Subcutaneous preadipocyte (primary cell): ENCODE measurements around the gene GZMB. TPM values are rescaled to one million over a fixed set of nuclear protein-coding genes. Genes with fewer than 3 reads are reported as not detected.

Experiments
- total RNA-seq: library from RNA; depleted of rRNA; stranded (reverse); fragments of >200 nt; gene quantifications from 2 replicates; pipeline ENCODE4 v1.2.3, GENCODE V29; 2012

The GZMB gene, protein sequence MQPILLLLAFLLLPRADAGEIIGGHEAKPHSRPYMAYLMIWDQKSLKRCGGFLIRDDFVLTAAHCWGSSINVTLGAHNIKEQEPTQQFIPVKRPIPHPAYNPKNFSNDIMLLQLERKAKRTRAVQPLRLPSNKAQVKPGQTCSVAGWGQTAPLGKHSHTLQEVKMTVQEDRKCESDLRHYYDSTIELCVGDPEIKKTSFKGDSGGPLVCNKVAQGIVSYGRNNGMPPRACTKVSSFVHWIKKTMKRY
- not detected in 2 replicates for total RNA-seq

DNA sequence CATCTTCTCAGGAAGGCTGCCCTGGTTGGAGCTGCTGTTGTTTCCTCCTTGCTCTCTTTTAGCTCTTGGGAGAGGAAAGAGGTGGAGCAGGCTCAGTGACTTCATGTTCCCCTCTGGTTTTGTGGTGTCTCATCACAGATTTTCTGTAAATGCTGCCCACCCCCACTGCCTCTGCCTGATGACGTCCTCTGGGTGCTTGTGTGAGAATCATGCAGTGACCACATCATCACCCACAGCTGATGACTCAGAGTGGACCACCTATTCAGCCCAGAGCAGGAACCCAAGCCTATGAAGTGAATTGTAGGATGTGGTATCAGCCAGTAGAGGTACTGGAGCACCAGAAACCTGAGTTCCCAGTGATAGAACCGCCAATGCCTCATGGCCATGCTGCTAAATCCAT lies at the start of gene GZMB:
Gene GZMB, minus strand, starts transcription at position 33 of the 400 bp plus-strand sequence. Its CDS starts 30 bp downstream, at position 3.

DNA sequence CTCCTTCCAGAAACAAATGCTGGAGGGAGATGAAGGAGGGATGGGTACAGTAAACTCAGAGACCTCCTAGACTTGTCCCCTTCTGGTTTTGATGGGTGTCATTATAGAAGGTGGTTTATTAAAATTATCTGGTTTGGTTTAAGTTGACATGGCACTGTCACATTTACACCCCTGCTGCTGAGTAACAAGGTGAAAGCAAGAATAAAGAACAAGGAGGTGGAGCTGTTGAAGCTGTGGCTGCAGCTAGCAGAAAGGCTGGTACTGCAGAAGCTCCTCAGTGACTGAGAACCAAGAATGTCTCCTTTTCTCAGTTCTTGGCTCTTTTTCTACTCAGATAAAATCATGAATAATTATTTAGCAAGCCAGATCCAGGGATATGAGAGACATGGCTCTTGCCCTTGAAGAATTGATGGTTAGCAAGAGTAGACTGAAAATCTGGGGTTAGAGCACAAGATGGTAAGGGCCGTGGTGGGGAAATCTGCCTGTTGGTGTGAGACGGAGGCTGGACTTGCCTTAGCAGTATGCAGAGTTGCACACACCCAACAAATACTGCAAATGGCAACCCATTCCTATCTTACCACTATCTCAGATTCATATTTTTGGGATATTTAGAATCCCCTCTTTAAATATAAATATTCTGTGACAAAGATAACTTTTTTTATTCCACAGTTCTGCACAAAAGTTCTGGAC lies 24.2 kb downstream of the GZMB start, which contains the start of gene GZMH:
Gene GZMH, minus strand, starts transcription at position 31 of the 690 bp plus-strand sequence. CDS start 72 bp downstream, outside the sequence.

Other genes starting within 250 kb of the GZMB start
- 3.9 and 4.8 TPM in 2 replicates for gene NYNRIN, start 235.2 kb downstream of the GZMB start, total RNA-seq
- gene CBLN3, start 204.5 kb downstream of the GZMB start, total RNA-seq: 1.4 and 4.4 TPM in 2 replicates
- 36.4 and 44.2 TPM in 2 replicates for gene KHNYN, start 204.2 kb downstream of the GZMB start, total RNA-seq
- 9.6 and 12.9 TPM in 2 replicates for gene SDR39U1, start 191.4 kb downstream of the GZMB start, total RNA-seq
- gene CMA1, start 125.9 kb downstream of the GZMB start, total RNA-seq: not detected in 2 replicates
- gene CTSG, start 57.9 kb downstream of the GZMB start, total RNA-seq: not detected in 2 replicates
- not detected in 2 replicates for gene GZMH, start 24.5 kb downstream of the GZMB start, total RNA-seq